ENCODE results near the gene TLR1. TPM values are rescaled to one million over a fixed set of nuclear protein-coding genes. Genes with fewer than 3 reads are reported as not detected.

Gene TLR1
- total RNA-seq, 1 experiment from 2014 or later: 0.28 TPM

- ATAC-seq (no peak), DNase-seq (ENCODE audit: low spot score) (no peak)
- TF ChIP-seq KAT7 (CRISPR knock-in tag; IDR thresholded peaks at IDR 0.05; ENCODE audit: borderline replicate concordance) (no peak), FOXP1 (CRISPR knock-in tag; IDR thresholded peaks at IDR 0.05; ENCODE audit: borderline replicate concordance) (no peak), IRF2 (CRISPR knock-in tag; IDR thresholded peaks at IDR 0.05; ENCODE audit: borderline replicate concordance, low read depth) (no peak), PRRX2 (CRISPR knock-in tag; IDR thresholded peaks at IDR 0.05) (no peak), NFYB (CRISPR knock-in tag; conservative IDR thresholded peaks at IDR 0.05; ENCODE audit: low read depth) (no peak), HMGXB4 (CRISPR knock-in tag; IDR thresholded peaks at IDR 0.05) (no peak), ZNF532 (CRISPR knock-in tag; IDR thresholded peaks at IDR 0.05; ENCODE audit: borderline replicate concordance) (no peak), ZNF317 (CRISPR knock-in tag; IDR thresholded peaks at IDR 0.05; ENCODE audit: borderline replicate concordance, low read depth) (no peak), CBFB (CRISPR knock-in tag; IDR thresholded peaks at IDR 0.05; ENCODE audit: low read depth) (no peak), ZNF138 (CRISPR knock-in tag; conservative IDR thresholded peaks at IDR 0.05) (no peak), CREM (CRISPR knock-in tag; IDR thresholded peaks at IDR 0.05) (no peak), NR1H2 (CRISPR knock-in tag; IDR thresholded peaks at IDR 0.05) (no peak)
- TF ChIP-seq, protein P1, sequence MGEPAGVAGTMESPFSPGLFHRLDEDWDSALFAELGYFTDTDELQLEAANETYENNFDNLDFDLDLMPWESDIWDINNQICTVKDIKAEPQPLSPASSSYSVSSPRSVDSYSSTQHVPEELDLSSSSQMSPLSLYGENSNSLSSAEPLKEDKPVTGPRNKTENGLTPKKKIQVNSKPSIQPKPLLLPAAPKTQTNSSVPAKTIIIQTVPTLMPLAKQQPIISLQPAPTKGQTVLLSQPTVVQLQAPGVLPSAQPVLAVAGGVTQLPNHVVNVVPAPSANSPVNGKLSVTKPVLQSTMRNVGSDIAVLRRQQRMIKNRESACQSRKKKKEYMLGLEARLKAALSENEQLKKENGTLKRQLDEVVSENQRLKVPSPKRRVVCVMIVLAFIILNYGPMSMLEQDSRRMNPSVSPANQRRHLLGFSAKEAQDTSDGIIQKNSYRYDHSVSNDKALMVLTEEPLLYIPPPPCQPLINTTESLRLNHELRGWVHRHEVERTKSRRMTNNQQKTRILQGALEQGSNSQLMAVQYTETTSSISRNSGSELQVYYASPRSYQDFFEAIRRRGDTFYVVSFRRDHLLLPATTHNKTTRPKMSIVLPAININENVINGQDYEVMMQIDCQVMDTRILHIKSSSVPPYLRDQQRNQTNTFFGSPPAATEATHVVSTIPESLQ (CRISPR knock-in tag; IDR thresholded peaks at IDR 0.05): no peak
- TF ChIP-seq, protein P2, sequence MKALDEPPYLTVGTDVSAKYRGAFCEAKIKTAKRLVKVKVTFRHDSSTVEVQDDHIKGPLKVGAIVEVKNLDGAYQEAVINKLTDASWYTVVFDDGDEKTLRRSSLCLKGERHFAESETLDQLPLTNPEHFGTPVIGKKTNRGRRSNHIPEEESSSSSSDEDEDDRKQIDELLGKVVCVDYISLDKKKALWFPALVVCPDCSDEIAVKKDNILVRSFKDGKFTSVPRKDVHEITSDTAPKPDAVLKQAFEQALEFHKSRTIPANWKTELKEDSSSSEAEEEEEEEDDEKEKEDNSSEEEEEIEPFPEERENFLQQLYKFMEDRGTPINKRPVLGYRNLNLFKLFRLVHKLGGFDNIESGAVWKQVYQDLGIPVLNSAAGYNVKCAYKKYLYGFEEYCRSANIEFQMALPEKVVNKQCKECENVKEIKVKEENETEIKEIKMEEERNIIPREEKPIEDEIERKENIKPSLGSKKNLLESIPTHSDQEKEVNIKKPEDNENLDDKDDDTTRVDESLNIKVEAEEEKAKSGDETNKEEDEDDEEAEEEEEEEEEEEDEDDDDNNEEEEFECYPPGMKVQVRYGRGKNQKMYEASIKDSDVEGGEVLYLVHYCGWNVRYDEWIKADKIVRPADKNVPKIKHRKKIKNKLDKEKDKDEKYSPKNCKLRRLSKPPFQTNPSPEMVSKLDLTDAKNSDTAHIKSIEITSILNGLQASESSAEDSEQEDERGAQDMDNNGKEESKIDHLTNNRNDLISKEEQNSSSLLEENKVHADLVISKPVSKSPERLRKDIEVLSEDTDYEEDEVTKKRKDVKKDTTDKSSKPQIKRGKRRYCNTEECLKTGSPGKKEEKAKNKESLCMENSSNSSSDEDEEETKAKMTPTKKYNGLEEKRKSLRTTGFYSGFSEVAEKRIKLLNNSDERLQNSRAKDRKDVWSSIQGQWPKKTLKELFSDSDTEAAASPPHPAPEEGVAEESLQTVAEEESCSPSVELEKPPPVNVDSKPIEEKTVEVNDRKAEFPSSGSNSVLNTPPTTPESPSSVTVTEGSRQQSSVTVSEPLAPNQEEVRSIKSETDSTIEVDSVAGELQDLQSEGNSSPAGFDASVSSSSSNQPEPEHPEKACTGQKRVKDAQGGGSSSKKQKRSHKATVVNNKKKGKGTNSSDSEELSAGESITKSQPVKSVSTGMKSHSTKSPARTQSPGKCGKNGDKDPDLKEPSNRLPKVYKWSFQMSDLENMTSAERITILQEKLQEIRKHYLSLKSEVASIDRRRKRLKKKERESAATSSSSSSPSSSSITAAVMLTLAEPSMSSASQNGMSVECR (CRISPR knock-in tag; IDR thresholded peaks at IDR 0.05; ENCODE audit: borderline replicate concordance): no peak
- Mint-ChIP-seq H3K27me3 (ENCODE audit: low read depth) (peaks cover 2% of the 10 kb centered on the region; the same call in 1 of the 2 replicates), H3K27ac (no peak overlapping the region), H3K36me3 (peaks cover 7% of the 10 kb centered on the region), H3K4me3 (no peak overlapping the region), H3K9me3 (peaks cover 32% of the 10 kb centered on the region), H3K4me1 (no peaks in the 10 kb centered on the region)
- POLR2A ChIA-PET: no interaction called here
- CTCF ChIA-PET: no interaction called here
Measured at GRCh38 chr4:38823766-38824165, 19.2 kb upstream of the TLR1 start.
